Measurements from ENCODE around the gene COX6B2. TPM values are rescaled to one million over a fixed set of nuclear protein-coding genes. Genes with fewer than 3 reads are reported as not detected.

Gene COX6B2
- total RNA-seq, 1 experiment from 2014 or later, result not detected

DNA sequence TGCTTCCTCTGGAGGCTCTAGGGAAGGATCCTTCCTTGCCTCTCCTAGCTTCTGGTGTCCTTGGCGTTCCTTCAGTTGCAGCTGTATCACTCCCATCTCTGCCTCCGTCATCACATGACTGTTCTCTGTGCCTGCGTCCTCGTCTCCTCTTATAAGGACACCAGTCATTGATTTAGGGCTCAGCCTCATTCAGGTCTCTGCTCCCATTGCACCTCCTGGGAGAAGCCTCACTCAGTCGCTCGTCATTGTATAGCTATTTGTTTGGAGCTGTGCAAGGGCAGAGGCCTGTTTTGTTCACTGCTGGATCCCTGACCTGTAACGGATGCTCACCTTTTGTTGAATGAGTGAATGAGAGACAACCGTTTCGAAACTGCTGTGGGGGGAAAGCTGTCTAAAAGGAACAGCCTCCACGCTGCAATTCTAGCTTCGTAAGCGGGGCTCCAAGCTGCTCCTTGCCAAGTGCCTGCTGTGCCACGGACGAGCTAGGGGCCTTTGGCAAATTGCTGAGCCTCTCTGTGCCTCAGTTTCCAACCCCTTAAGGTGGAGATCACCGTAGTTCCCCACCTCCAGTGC, 53.5 kb downstream of the COX6B2 start:
- Histone ChIP-seq H3K79me2 (ENCODE audit: low read length) (no peaks in the 10 kb centered on the region), H3K4me1 (ENCODE audit: low read length) (peaks cover 27% of the 10 kb centered on the region), H4K20me1 (ENCODE audit: insufficient read depth, low read depth, low read length) (no peaks in the 10 kb centered on the region), H3K4me2 (ENCODE audit: low read depth, low read length, poor library complexity, severe bottlenecking) (peak overlapping the region; percentile 70), H3K4me3 (ENCODE audit: low read length) (peak overlapping the region; percentile 68; the same call in 1 of the 2 replicates), H3K9me2 (replicated peaks; ENCODE audit: insufficient read depth, low read length) (no peaks in the 10 kb centered on the region), H3K36me3 (ENCODE audit: insufficient read depth, low read length) (no peaks in the 10 kb centered on the region), H2AFZ (ENCODE audit: low read length) (peak overlapping the region; percentile 84; the same call in 1 of the 2 replicates), H3K9me3 (ENCODE audit: low read length) (no peaks in the 10 kb centered on the region), H3K9ac (ENCODE audit: low read length) (peak overlapping the region; percentile 72; the same call in 1 of the 2 replicates), H3K27ac (ENCODE audit: low read length) (no peak overlapping the region), H3K27me3 (ENCODE audit: low read length) (no peaks in the 10 kb centered on the region)
- no peak for DNase-seq

DNA sequence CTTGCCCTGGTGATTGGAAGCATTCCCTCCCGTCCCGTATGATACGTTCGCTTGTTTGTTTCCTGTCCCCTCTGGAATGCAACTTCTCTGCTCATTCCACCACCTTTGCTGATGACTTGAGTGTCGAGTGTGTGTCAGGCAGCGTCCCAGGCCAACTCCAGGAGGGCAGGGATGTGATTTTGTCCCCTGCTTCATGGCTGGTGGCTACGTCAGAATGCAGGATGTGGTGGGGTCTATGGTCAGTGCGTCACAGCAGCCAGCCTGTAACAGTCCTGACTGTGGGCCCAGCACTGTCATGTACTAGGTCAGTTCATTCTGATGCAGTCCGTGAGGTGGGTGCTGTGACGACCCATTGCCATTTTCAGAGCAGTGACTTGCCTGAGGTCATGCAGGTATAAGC, 54.5 kb downstream of the COX6B2 start:
- Histone ChIP-seq H3K9ac (ENCODE audit: low read length) (no peak overlapping the region), H3K27me3 (ENCODE audit: low read length) (no peaks in the 10 kb centered on the region), H3K79me2 (ENCODE audit: low read length) (no peaks in the 10 kb centered on the region), H3K4me1 (ENCODE audit: low read length) (peaks cover 27% of the 10 kb centered on the region), H3K27ac (ENCODE audit: low read length) (no peak overlapping the region), H3K36me3 (ENCODE audit: insufficient read depth, low read length) (no peaks in the 10 kb centered on the region), H3K4me2 (ENCODE audit: low read depth, low read length, poor library complexity, severe bottlenecking) (no peak overlapping the region), H2AFZ (ENCODE audit: low read length) (no peak overlapping the region), H3K4me3 (ENCODE audit: low read length) (no peak overlapping the region), H4K20me1 (ENCODE audit: insufficient read depth, low read depth, low read length) (no peaks in the 10 kb centered on the region), H3K9me3 (ENCODE audit: low read length) (no peaks in the 10 kb centered on the region), H3K9me2 (replicated peaks; ENCODE audit: insufficient read depth, low read length) (no peaks in the 10 kb centered on the region)
- no peak for DNase-seq

Other genes with a start within 250 kb of the COX6B2 start
- gene PPP1R12C, start 237.1 kb downstream of the COX6B2 start, total RNA-seq (2014; rRNA removed; shearing (Covaris generic); ENCODE audit: low replicate concordance), result 81.8 and 267 TPM in 2 replicates
- 10.4 and 39.0 TPM in 2 replicates for gene TNNT1, start 205.5 kb downstream of the COX6B2 start, total RNA-seq (2014; rRNA removed; shearing (Covaris generic); ENCODE audit: low replicate concordance)
- 0.93 and 1.2 TPM in 2 replicates for gene TNNI3, start 197.0 kb downstream of the COX6B2 start, total RNA-seq (2014; rRNA removed; shearing (Covaris generic); ENCODE audit: low replicate concordance)
- 2.5 and 4.2 TPM in 2 replicates for gene DNAAF3, start 188.1 kb downstream of the COX6B2 start, total RNA-seq (2014; rRNA removed; shearing (Covaris generic); ENCODE audit: low replicate concordance)
- not detected in 2 replicates for gene SYT5, start 174.4 kb downstream of the COX6B2 start, total RNA-seq (2014; rRNA removed; shearing (Covaris generic); ENCODE audit: low replicate concordance)
- 1.4 TPM in 1 of 2 replicates, not detected in the other for gene PTPRH, start 145.2 kb downstream of the COX6B2 start, total RNA-seq (2014; rRNA removed; shearing (Covaris generic); ENCODE audit: low replicate concordance)
- gene TMEM86B, start 126.0 kb downstream of the COX6B2 start, total RNA-seq (2014; rRNA removed; shearing (Covaris generic); ENCODE audit: low replicate concordance), result 7.8 and 9.5 TPM in 2 replicates
- 134 and 231 TPM in 2 replicates for gene PPP6R1, start 95.7 kb downstream of the COX6B2 start, total RNA-seq (2014; rRNA removed; shearing (Covaris generic); ENCODE audit: low replicate concordance)
- gene HSPBP1, start 74.6 kb downstream of the COX6B2 start, total RNA-seq (2014; rRNA removed; shearing (Covaris generic); ENCODE audit: low replicate concordance), result 35.0 and 62.5 TPM in 2 replicates
- 15.5 and 31.0 TPM in 2 replicates for gene BRSK1, start 70.7 kb downstream of the COX6B2 start, total RNA-seq (2014; rRNA removed; shearing (Covaris generic); ENCODE audit: low replicate concordance)
- gene TMEM150B, start 29.4 kb downstream of the COX6B2 start, total RNA-seq (2014; rRNA removed; shearing (Covaris generic); ENCODE audit: low replicate concordance), result 0.61 TPM in 1 of 2 replicates, not detected in the other
- gene KMT5C, start 14.8 kb downstream of the COX6B2 start, total RNA-seq (2014; rRNA removed; shearing (Covaris generic); ENCODE audit: low replicate concordance), result 10.3 and 46.1 TPM in 2 replicates
- gene GARIN5B, start 8.5 kb upstream of the COX6B2 start, total RNA-seq (2014; rRNA removed; shearing (Covaris generic); ENCODE audit: low replicate concordance), result not detected in 2 replicates
- gene IL11, start 15.7 kb upstream of the COX6B2 start, total RNA-seq (2014; rRNA removed; shearing (Covaris generic); ENCODE audit: low replicate concordance), result 0.40 and 0.41 TPM in 2 replicates
- gene TMEM190, start 22.1 kb upstream of the COX6B2 start, total RNA-seq (2014; rRNA removed; shearing (Covaris generic); ENCODE audit: low replicate concordance), result not detected in 2 replicates
- gene TMEM238, start 29.6 kb upstream of the COX6B2 start, total RNA-seq (2014; rRNA removed; shearing (Covaris generic); ENCODE audit: low replicate concordance), result 0.89 and 8.0 TPM in 2 replicates
- gene RPL28, start 31.2 kb upstream of the COX6B2 start, total RNA-seq (2014; rRNA removed; shearing (Covaris generic); ENCODE audit: low replicate concordance), result 959 and 1,311 TPM in 2 replicates
- 291 and 1,094 TPM in 2 replicates for gene UBE2S, start 53.1 kb upstream of the COX6B2 start, total RNA-seq (2014; rRNA removed; shearing (Covaris generic); ENCODE audit: low replicate concordance)
- not detected in 2 replicates for gene SHISA7, start 88.6 kb upstream of the COX6B2 start, total RNA-seq (2014; rRNA removed; shearing (Covaris generic); ENCODE audit: low replicate concordance)
- 102 and 151 TPM in 2 replicates for gene ISOC2, start 106.9 kb upstream of the COX6B2 start, total RNA-seq (2014; rRNA removed; shearing (Covaris generic); ENCODE audit: low replicate concordance)
- gene C19orf85, start 110.0 kb upstream of the COX6B2 start, total RNA-seq (2014; rRNA removed; shearing (Covaris generic); ENCODE audit: low replicate concordance), result not detected in 2 replicates
- gene ZNF628, start 121.9 kb upstream of the COX6B2 start, total RNA-seq (2014; rRNA removed; shearing (Covaris generic); ENCODE audit: low replicate concordance), result 1.1 and 6.2 TPM in 2 replicates
- gene NAT14, start 130.5 kb upstream of the COX6B2 start, total RNA-seq (2014; rRNA removed; shearing (Covaris generic); ENCODE audit: low replicate concordance), result 29.7 and 57.2 TPM in 2 replicates
- 1.0 TPM in 1 of 2 replicates, not detected in the other for gene SSC5D, start 133.7 kb upstream of the COX6B2 start, total RNA-seq (2014; rRNA removed; shearing (Covaris generic); ENCODE audit: low replicate concordance)
- gene SBK2, start 182.4 kb upstream of the COX6B2 start, total RNA-seq (2014; rRNA removed; shearing (Covaris generic); ENCODE audit: low replicate concordance), result not detected in 2 replicates
- gene SBK3, start 190.8 kb upstream of the COX6B2 start, total RNA-seq (2014; rRNA removed; shearing (Covaris generic); ENCODE audit: low replicate concordance), result not detected in 2 replicates
- gene ZNF579, start 226.1 kb upstream of the COX6B2 start, total RNA-seq (2014; rRNA removed; shearing (Covaris generic); ENCODE audit: low replicate concordance), result 5.0 and 8.5 TPM in 2 replicates
- 6.4 and 12.2 TPM in 2 replicates for gene FIZ1, start 244.8 kb upstream of the COX6B2 start, total RNA-seq (2014; rRNA removed; shearing (Covaris generic); ENCODE audit: low replicate concordance)
- gene ZNF524, start 245.6 kb upstream of the COX6B2 start, total RNA-seq (2014; rRNA removed; shearing (Covaris generic); ENCODE audit: low replicate concordance), result 8.4 and 20.3 TPM in 2 replicates

Measured in Karpas-422 (cell line).